Thyroid gland (tissue), 4 donors: ENCODE results near the gene SPTLC2.

Source experiments
- CTCF ChIP-seq, 6 experiments: fragments of 200-600 bp in 3 of 6; fragments of 450-650 bp in 3 of 6; sonication (generic) in 3 of 6; IDR thresholded peaks; one replicate each; pipeline ENCODE4 v1.5.1; 2016 to 2019; ENCODE audit warnings: antibody characterized with exemption in 6 of 6, mild to moderate bottlenecking in 2 of 6, inconsistent platforms in 1 of 6, moderate library complexity in 1 of 6
- POLR2A ChIP-seq, 2 donors: fragments of 450-650 bp; IDR thresholded peaks; one replicate each; pipeline ENCODE4 v1.6.1; 2017; ENCODE audit warnings: antibody characterized with exemption in 2 of 2, mild to moderate bottlenecking in 2 of 2, moderate library complexity in 1 of 2

DNA sequence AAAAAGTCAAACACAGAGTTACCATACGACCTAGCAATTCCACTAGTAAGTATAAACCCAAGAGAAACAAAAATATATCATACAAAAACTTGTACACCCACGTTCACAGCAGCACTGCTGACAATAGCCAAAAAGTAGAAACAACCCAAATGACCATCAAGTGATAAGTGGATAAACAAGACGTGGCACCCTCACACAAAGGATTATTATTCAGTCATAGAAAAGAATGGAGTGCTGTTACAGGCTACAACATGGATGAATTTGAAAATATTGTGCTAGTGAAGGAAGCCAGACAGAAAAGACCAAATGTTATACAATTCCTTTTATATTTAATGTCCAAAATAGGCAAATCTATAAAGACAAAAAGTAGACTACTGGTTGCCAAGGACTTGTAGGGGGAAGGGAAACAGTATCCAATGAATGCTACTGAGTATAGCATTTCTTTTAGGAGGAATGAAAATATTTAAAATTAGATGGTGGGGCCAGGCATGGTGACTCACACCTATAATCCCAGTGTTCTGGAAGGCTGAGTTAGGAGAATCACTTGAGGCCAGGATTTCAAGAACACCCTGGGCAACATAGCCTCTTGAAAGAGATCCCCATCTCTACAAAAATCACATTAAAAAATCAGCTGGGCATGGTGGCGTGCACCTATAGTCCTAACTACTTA lies 41.9 kb downstream of the SPTLC2 start:
- TF ChIP-seq CTCF (IDR thresholded peaks at IDR 0.05) (no peak), POLR2A (IDR thresholded peaks at IDR 0.05) (no peak)
